Parathyroid adenoma (tissue), 2 donors: ENCODE measurements around the gene NUPR2.
"Not testable (repeated sequence)": the region's sequence is repeated elsewhere in the genome, so short reads cannot be mapped to it uniquely, and the experiment has no call there.

Experiments
- H2AFZ ChIP-seq: fragments of 300-600 bp; sonication (generic); one replicate; pipeline ENCODE4 v1.7.0; 2017; ENCODE audit warnings: antibody characterized with exemption, mild to moderate bottlenecking
- H3K27ac ChIP-seq: fragments of 300-600 bp; sonication (generic); one replicate; pipeline ENCODE4 v1.7.0; 2017
- H3K27me3 ChIP-seq: fragments of 300-600 bp; sonication (generic); one replicate; pipeline ENCODE4 v1.7.0; 2017; ENCODE audit warnings: low read length; ENCODE audit not compliant: control insufficient read depth, insufficient read depth
- H3K36me3 ChIP-seq: fragments of 300-600 bp; sonication (generic); one replicate; pipeline ENCODE4 v1.7.0; 2017; ENCODE audit warnings: low read length; ENCODE audit not compliant: control insufficient read depth, insufficient read depth
- H3K4me1 ChIP-seq: fragments of 300-600 bp; sonication (generic); one replicate; pipeline ENCODE4 v1.7.0; 2017; ENCODE audit warnings: control low read depth
- H3K4me2 ChIP-seq: fragments of 300-600 bp; sonication (generic); one replicate; pipeline ENCODE4 v1.7.0; 2017; ENCODE audit warnings: low read length
- H3K4me3 ChIP-seq: fragments of 300-600 bp; sonication (generic); one replicate; pipeline ENCODE4 v1.7.0; 2017; ENCODE audit warnings: low read depth, low read length
- H3K79me2 ChIP-seq: fragments of 300-600 bp; sonication (generic); one replicate; pipeline ENCODE4 v1.7.0; 2017; ENCODE audit warnings: control low read depth
- H3K9ac ChIP-seq: fragments of 300-600 bp; sonication (generic); one replicate; pipeline ENCODE4 v1.7.0; 2017; ENCODE audit warnings: mild to moderate bottlenecking
- H3K9me3 ChIP-seq: fragments of 300-600 bp; sonication (generic); one replicate; pipeline ENCODE4 v1.7.0; 2017; ENCODE audit warnings: low read length; ENCODE audit not compliant: control insufficient read depth
- TF ChIP-seq, protein P1 (sequence below): fragments of 300-600 bp; sonication (generic); IDR thresholded peaks from one replicate; pipeline ENCODE4 v1.7.0; 2017; ENCODE audit warnings: antibody characterized with exemption, mild to moderate bottlenecking
- donor health status: primary hyperparathyroidism.

The NUPR2 gene

DNA sequence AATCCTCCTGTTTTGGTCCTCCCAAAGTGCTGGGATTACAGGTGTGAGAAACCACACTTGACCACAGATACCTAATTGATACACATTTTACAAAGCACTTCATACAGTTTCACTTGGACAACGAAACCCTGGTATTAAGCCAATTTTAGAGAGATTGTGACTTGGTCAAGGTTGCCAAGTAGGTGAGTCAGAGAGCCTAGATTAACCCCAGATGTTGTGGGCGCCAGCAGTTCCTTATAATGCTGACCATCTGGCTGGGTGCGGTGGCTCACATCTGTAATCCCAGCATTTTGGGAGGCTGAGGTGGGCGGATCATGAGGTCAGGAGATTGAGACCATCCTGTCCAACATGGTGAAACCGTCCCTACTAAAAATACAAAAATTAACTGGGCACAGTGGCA lies 18.5 kb downstream of the NUPR2 start:
- no peaks in the 10 kb centered on the region for H3K79me2 ChIP-seq
- no peak overlapping the region for H2AFZ ChIP-seq
- H3K9me3 ChIP-seq, result no peaks in the 10 kb centered on the region
- H3K4me1 ChIP-seq, result peaks cover 5% of the 10 kb centered on the region
- H3K9ac ChIP-seq, result no peak overlapping the region
- no peak overlapping the region for H3K4me2 ChIP-seq
- no peaks in the 10 kb centered on the region for H3K36me3 ChIP-seq
- no peak overlapping the region for H3K27ac ChIP-seq
- H3K4me3 ChIP-seq, result no peak overlapping the region
- TF ChIP-seq, protein P1, sequence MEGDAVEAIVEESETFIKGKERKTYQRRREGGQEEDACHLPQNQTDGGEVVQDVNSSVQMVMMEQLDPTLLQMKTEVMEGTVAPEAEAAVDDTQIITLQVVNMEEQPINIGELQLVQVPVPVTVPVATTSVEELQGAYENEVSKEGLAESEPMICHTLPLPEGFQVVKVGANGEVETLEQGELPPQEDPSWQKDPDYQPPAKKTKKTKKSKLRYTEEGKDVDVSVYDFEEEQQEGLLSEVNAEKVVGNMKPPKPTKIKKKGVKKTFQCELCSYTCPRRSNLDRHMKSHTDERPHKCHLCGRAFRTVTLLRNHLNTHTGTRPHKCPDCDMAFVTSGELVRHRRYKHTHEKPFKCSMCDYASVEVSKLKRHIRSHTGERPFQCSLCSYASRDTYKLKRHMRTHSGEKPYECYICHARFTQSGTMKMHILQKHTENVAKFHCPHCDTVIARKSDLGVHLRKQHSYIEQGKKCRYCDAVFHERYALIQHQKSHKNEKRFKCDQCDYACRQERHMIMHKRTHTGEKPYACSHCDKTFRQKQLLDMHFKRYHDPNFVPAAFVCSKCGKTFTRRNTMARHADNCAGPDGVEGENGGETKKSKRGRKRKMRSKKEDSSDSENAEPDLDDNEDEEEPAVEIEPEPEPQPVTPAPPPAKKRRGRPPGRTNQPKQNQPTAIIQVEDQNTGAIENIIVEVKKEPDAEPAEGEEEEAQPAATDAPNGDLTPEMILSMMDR, result no peak
- H3K27me3 ChIP-seq, result no peaks in the 10 kb centered on the region

DNA sequence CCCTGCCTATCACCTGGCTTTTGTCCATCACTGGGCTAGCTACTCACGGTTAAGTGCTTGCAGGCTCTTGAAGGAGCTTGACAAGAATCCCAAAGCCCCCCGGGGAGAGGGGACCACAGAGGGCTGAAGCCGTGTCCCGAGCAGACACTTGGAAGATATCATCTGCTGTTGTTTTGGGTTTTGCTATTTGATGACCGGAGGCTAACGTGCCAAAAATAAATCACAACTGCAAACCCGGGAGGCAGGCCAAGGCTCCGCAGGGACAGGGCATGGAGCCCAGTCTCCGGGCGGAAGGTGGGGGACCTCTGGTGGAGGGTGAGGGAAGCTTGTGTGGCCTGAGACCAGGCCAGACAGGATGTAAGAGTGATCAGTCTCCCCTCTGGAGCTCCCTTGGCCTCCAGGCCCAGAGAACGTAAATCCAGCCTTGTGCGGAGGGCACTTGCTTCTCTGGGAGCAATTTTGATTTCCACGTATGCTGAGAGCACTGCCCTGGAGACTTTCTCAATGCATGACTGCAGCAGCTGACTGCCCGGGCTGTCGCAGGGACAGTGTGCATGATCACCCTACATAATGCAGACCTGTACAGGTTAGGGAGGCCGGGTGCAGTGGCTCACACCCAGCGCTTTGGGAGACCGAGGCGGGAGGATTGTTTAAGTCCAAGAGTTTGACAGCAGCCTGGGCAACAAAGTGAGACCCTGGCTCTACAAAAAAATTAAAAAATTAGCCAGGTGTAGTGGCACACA lies 23.3 kb downstream of the NUPR2 start, which contains the start of gene PHKG1:
TSS of gene PHKG1 (minus strand) at position 164 of the 743 bp plus-strand sequence. CDS start 4,011 bp downstream, outside the sequence.
- Histone ChIP-seq H3K9ac (no peak within 1 kb of the TSS), H3K79me2 (no peaks in the 10 kb centered on the region)
- TF ChIP-seq, protein P1, result peak; percentile 57

DNA sequence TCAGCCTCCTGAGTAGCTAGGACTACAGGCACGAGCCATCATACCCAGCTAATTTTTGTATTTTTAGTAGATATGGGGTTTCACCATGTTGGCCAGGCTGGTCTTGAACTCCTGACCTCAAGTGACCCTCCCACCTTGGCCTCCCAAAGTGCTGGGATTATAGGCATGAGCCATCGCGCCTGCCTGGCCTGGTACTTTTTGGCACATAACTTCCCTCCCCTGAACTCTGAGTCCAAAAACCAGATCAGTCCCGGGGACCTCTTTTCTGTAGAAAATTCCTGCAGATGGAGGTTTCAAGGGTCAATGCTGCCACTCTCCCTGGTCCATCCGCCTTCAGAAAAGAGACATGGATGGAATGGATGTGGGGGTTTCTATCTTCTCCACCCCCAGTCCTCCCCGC lies 23.8 kb downstream of the NUPR2 start:
- not testable (repeated sequence) for H3K9ac ChIP-seq, H3K4me3 ChIP-seq, H3K27me3 ChIP-seq

More for the DNA sequence above, 23.3 kb downstream of the NUPR2 start, which contains the start of gene PHKG1:
- H3K27me3 ChIP-seq, result no peaks in the 10 kb centered on the region
- H3K4me2 ChIP-seq, result peak within 1 kb of the TSS; percentile 28
- no peak within 1 kb of the TSS for H3K4me3 ChIP-seq
- H2AFZ ChIP-seq, result peak within 1 kb of the TSS; percentile 88
- no peaks in the 10 kb centered on the region for H3K36me3 ChIP-seq
- no peaks in the 10 kb centered on the region for H3K9me3 ChIP-seq
- H3K27ac ChIP-seq, result peak within 1 kb of the TSS; percentile 58
- H3K4me1 ChIP-seq, result peaks cover 12% of the 10 kb centered on the region

DNA sequence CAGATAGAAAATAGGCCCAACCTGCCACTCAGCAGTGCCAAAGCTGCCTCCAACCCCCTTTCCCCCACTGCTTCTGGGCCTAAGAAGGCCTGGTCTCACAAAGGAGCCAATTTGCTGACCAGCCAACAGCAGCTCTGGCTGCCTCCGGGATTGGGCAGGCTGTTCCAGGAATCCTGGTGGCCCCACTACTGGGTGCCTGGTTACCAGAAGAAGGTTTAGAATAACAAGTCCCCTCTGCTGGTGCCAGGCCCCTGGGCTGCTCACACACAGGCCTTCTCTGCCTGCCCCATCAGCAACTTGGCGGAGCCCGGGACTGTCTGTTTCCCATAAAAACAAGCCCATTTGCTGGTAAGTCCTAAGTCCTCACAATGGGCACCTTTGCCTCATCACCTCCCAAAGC lies 24.6 kb downstream of the NUPR2 start:
- Histone ChIP-seq H3K36me3 (no peaks in the 10 kb centered on the region), H3K4me2 (no peak overlapping the region), H3K79me2 (no peaks in the 10 kb centered on the region), H3K27me3 (no peaks in the 10 kb centered on the region), H3K9me3 (no peaks in the 10 kb centered on the region), H3K27ac (no peak overlapping the region), H3K9ac (no peak overlapping the region), H3K4me3 (no peak overlapping the region), H3K4me1 (peaks cover 12% of the 10 kb centered on the region), H2AFZ (no peak overlapping the region)
- TF ChIP-seq, protein P1, result no peak

More for the DNA sequence above, 23.8 kb downstream of the NUPR2 start:
- not testable (repeated sequence) for H3K79me2 ChIP-seq, H3K36me3 ChIP-seq, H3K9me3 ChIP-seq
- Histone ChIP-seq H3K4me2 (peak overlapping the region; percentile 28), H3K27ac (peak overlapping the region; percentile 58), H2AFZ (peak overlapping the region; percentile 88), H3K4me1 (peaks cover 12% of the 10 kb centered on the region)

DNA sequence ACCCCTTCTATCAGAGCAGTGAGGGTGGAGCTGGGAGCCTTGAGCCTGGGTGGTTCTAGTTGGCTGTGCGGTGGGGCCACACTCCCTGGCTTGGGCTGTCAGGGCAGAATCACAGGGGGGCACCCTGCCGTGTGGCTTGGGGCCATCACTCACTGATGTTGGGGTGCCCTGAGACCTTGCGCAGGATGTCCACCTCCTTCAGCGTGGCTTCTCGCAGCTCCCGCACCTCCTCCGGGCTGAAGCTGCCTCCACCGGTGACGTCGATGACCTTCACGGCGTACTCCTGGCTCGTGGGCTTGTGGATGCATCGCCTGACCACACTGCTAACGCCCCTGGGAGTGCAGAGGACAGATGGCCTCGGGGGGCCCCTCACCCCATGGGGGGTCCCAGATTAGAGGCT lies 28.8 kb downstream of the NUPR2 start:
- no peak overlapping the region for H3K9ac ChIP-seq
- no peak overlapping the region for H3K4me2 ChIP-seq
- H3K4me3 ChIP-seq, result no peak overlapping the region
- TF ChIP-seq, protein P1, result no peak
- no peaks in the 10 kb centered on the region for H3K79me2 ChIP-seq
- no peaks in the 10 kb centered on the region for H3K9me3 ChIP-seq
- H3K27me3 ChIP-seq, result no peaks in the 10 kb centered on the region
- H2AFZ ChIP-seq, result no peak overlapping the region
- H3K4me1 ChIP-seq, result peaks cover 4% of the 10 kb centered on the region
- no peaks in the 10 kb centered on the region for H3K36me3 ChIP-seq
- no peak overlapping the region for H3K27ac ChIP-seq
